Measurements from ENCODE around the gene TOGARAM2. TPM values are rescaled to one million over a fixed set of nuclear protein-coding genes. Genes with fewer than 3 reads are reported as not detected.

The TOGARAM2 gene
- total and polyA plus RNA-seq, 10 of the 15 experiments (the other 5 are each of a cell fraction or from before 2014, with no cell fraction given): 0.01 to 0.06 (median 0.03) TPM; not detected in 7

DNA sequence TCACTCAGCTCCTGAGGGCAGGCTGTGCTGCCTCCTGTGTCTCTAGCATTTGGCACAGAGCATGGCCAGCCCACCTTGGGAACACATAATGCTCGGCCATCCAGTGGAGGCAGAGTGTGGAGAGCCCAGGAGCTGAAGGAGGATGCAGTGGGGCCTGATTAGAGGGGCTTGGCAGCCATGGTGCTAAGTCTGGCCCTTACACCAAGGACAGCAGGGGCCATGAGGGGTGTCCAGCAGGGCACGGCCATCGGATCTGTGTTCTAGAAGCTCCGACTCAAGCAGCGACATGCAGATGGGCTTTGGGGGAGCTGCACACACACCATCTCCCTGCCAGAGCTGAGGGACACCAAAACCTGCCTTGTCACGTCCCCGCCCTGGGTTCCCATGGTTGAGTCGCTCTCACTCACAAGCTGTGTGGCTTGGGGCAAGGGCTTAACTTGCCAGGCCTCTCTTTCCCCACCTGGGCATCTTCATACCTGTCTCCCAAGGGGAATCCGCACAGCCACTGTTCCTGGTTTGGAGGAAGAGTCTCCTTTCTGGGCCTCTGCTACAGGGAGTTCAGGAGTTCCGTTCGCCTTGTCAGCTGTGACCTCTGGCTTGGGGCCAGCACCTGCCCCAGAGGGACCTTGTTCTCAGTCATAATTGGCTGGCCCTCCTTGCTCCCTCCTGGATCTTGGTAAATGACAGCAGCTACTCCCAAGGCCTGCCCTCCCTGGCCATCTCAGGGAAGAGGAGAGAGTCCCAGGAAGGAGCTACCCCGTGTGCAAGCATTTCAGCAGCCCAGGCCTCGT is 1.3 kb upstream of the TOGARAM2 start:
- CTCF ChIA-PET: interaction anchor here (1.1 kb wide), 1 partner anchor 30 kb away, joined by 3 read pairs; no protein-coding TSS in a partner anchor

More for the DNA sequence above, 1.3 kb upstream of the TOGARAM2 start:
- H3K27me3 ChIP-seq (replicated peaks in 1 of 2; ENCODE audit: control insufficient read depth in 2 of 2, insufficient read depth in 2 of 2, low read length in 1 of 2): no peaks in the 10 kb centered on the region
- SMC1A ChIA-PET (ENCODE audit: uncharacterized antibody, unreplicated experiment): no interaction called here
- RAD21 ChIA-PET (ENCODE audit: unreplicated experiment): no interaction called here
- DNase-seq (ENCODE audit: low read depth, low spot score) (no peak), FAIRE-seq (no peak), ATAC-seq (no peak)
- in situ Hi-C loops (cut with MboI): no loop called here
- intact Hi-C loops (cut with micrococcal nuclease; ENCODE audit: unreplicated experiment): no loop called here
- BruUV-seq (replicated peaks): no TSS peak
- H3K4me2 ChIP-seq (ENCODE audit: control insufficient read depth, insufficient read depth): no peak overlapping the region
- no peak overlapping the region for H3K9ac ChIP-seq (ENCODE audit: control insufficient read depth, insufficient read depth, low read length)
- no peaks in the 10 kb centered on the region for H3K4me1 ChIP-seq (ENCODE audit: control insufficient read depth, insufficient read depth, low read length)
- TF ChIP-seq EP300 (IDR thresholded peaks at IDR 0.05; ENCODE audit: borderline replicate concordance in 1 of 2, control insufficient read depth in 1 of 2, low read depth in 2 of 2, low read length in 2 of 2) (no peak), BMI1 (IDR thresholded peaks at IDR 0.05; ENCODE audit: borderline replicate concordance) (no peak), EED (IDR thresholded peaks at IDR 0.05; ENCODE audit: low read depth) (no peak), RCOR1 (conservative IDR thresholded peaks at IDR 0.05; ENCODE audit: low read depth, low read length) (no peak), ZNF622 (IDR thresholded peaks at IDR 0.05) (no peak), BACH1 (IDR thresholded peaks at IDR 0.05; ENCODE audit: borderline replicate concordance) (no peak), KAT2A (conservative IDR thresholded peaks at IDR 0.05; ENCODE audit: control insufficient read depth, low read depth, low read length) (no peak), NR2C2 (IDR thresholded peaks at IDR 0.05; ENCODE audit: borderline replicate concordance, control insufficient read depth, insufficient read length, low read depth) (no peak), STAT3 (IDR thresholded peaks at IDR 0.05; ENCODE audit: low read depth, low read length) (no peak), BRCA1 (IDR thresholded peaks at IDR 0.05; ENCODE audit: low read depth, low read length) (no peak), POLR2AphosphoS2 (IDR thresholded peaks at IDR 0.05; ENCODE audit: low read depth, low read length) (no peak), MYC (IDR thresholded peaks at IDR 0.05; ENCODE audit: insufficient read depth, insufficient read length, insufficient replicate concordance, low read length, severe bottlenecking) (no peak), JUNB (IDR thresholded peaks at IDR 0.05) (no peak), NR2C1 (IDR thresholded peaks at IDR 0.05) (no peak), POLR2AphosphoS5 (IDR thresholded peaks at IDR 0.05; ENCODE audit: low read length) (no peak), NR2F1 (conservative IDR thresholded peaks at IDR 0.05) (no peak), SUZ12 (IDR thresholded peaks at IDR 0.05; ENCODE audit: unreplicated experiment) (no peak), TARDBP (IDR thresholded peaks at IDR 0.05; ENCODE audit: borderline replicate concordance) (no peak)
- TF ChIP-seq, protein P1, sequence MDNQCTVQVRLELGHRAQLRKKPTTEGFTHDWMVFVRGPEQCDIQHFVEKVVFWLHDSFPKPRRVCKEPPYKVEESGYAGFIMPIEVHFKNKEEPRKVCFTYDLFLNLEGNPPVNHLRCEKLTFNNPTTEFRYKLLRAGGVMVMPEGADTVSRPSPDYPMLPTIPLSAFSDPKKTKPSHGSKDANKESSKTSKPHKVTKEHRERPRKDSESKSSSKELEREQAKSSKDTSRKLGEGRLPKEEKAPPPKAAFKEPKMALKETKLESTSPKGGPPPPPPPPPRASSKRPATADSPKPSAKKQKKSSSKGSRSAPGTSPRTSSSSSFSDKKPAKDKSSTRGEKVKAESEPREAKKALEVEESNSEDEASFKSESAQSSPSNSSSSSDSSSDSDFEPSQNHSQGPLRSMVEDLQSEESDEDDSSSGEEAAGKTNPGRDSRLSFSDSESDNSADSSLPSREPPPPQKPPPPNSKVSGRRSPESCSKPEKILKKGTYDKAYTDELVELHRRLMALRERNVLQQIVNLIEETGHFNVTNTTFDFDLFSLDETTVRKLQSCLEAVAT (IDR thresholded peaks at IDR 0.05): no peak
- TF ChIP-seq, protein P2, sequence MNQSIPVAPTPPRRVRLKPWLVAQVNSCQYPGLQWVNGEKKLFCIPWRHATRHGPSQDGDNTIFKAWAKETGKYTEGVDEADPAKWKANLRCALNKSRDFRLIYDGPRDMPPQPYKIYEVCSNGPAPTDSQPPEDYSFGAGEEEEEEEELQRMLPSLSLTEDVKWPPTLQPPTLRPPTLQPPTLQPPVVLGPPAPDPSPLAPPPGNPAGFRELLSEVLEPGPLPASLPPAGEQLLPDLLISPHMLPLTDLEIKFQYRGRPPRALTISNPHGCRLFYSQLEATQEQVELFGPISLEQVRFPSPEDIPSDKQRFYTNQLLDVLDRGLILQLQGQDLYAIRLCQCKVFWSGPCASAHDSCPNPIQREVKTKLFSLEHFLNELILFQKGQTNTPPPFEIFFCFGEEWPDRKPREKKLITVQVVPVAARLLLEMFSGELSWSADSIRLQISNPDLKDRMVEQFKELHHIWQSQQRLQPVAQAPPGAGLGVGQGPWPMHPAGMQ (IDR thresholded peaks at IDR 0.05; ENCODE audit: borderline replicate concordance): no peak
- H3K4me3 ChIP-seq: no peak overlapping the region
- WGBS (ENCODE audit: insufficient coverage, insufficient replicate concordance, low lambda C conversion rate, missing lambda C conversion rate): 43% methylated on average over 13 of the region's 13 CpGs
- H4K20me1 ChIP-seq (ENCODE audit: control insufficient read depth, insufficient read depth): no peaks in the 10 kb centered on the region
- H3K36me3 ChIP-seq (ENCODE audit: control insufficient read depth in 2 of 2, insufficient read depth in 2 of 2, low read length in 1 of 2): no peaks in the 10 kb centered on the region
- POLR2A ChIA-PET: interaction anchor here (0.5 kb wide), 1 partner anchor 145 kb away, joined by 5 read pairs; no protein-coding TSS in a partner anchor
- no peaks in the 10 kb centered on the region for H3K79me2 ChIP-seq (ENCODE audit: control insufficient read depth, insufficient read depth, low read length)
- no peak overlapping the region for H2AFZ ChIP-seq (ENCODE audit: control insufficient read depth, low read depth, low read length)
- H3K27ac ChIP-seq (ENCODE audit: control insufficient read depth, insufficient read depth): no peak overlapping the region
- H3K9me3 ChIP-seq (replicated peaks; ENCODE audit: control insufficient read depth, insufficient read depth, low read length): no peaks in the 10 kb centered on the region
